Midbrain (tissue), 1 donor: ENCODE data around the gene YEATS2.
"Not testable (repeated sequence)": the region's sequence is repeated elsewhere in the genome, so short reads cannot be mapped to it uniquely, and the experiment has no call there.

Source experiments
- DNase-seq: peaks from one replicate; lab custom pipeline; 2025; lab: John Stamatoyannopoulos, UW

YEATS2 gene

GRCh38 chr3:183777016-183777618 lies 79.5 kb downstream of the YEATS2 start:
- DNase-seq: no peak

DNA sequence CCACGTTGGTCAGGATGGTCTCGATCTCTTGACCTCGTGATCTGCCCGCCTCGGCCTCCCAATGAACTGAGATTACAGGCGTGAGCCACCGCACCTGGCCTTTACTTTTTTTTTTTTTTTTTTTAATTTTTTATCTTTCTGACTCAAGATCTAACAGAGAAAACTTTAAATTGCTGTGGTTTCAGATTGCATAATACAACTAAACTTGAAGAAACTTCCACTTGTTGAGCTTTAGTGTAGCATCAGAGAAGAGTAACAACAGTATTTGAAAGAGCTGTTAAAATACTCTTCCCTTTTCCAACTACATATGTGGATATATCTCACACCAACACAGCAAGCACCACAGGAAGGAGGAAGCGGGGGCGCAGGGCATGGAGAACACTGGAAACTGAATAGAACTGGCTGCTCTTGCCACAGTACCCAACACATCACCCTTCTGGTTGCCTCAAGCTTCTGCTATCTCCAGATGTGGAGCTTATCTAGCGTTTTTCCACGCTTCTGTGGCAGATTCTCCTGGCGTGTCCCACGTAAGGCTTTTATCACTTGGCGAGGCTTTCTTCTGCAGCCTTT lies 82.4 kb downstream of the YEATS2 start:
- DNase-seq: no peak

- DNase-seq: no peak
Observed at GRCh38 chr3:183781246-183781645, 83.6 kb downstream of the YEATS2 start.

DNA sequence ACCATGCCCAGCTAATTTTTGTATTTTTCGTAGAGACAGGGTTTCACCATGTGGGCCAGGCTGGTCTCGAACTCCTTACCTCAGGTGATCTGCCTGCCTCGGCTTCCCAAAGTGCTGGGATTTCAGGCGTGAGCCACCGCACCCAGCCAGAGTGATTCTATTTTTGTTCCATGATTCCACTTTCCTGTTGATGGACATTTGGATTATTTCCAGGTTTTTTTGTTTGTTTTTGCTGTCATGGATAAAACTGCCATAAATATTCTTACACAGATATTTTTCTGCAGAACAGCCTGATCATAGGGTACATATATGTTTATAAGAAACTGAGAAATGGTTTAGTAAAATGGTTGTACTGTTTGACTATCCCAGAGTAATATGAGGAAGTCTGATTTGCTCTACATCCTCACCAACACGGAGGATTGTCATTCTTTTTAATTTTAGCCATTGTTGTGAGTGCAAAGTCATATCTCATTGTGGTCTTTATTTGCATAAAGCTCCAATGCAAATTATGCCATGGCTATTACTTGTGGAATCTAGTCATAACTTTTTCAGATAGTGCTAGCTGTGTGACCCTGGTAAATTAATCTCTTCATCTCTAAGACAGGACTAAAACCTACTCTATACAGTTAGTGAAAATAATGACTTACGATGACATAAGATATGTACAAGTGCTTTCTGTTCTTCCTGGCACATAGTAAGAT lies 85.1 kb downstream of the YEATS2 start:
- no peak for DNase-seq

DNA sequence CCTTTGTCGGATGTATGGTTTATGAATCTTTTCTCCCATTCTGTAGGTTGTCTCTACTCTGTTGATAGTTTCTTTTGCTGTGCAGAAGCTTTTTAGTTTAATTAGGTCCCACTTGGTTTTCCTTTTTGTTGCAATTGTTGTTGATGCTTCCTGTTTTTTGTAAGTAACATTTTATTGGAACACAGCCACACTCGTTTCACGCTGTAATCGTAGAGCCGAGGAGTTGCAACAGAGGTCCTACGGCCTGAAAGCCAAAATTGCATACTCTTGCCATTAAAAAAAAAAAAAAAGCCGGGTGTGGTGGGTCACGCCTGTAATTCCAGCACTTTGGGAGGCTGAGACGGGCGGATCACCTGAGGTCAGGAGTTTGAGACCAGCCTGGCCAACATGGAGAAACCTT lies 86.9 kb downstream of the YEATS2 start:
- not testable (repeated sequence) for DNase-seq

- DNase-seq: no peak
Observed at GRCh38 chr3:183789826-183790225, 92.2 kb downstream of the YEATS2 start.

DNA sequence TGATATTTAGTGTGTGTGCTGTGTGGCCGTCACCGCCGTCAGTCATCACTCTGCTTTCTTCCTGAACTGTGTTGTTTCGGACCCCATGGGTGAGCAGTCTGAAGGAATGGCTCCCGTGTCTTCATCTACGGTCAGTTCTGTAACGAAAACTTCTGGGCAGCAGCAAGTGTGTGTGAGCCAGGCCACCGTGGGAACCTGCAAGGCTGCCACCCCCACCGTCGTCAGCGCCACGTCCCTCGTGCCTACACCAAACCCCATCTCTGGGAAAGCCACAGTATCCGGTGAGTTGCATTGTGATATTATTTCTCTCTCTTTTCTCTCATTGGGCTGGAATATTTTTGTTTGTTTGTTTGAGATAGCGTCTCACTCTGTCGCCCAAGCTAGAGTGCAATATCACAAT lies 93.1 kb downstream of the YEATS2 start:
- no peak for DNase-seq

- no peak for DNase-seq
Observed at GRCh38 chr3:183792976-183793375, 95.4 kb downstream of the YEATS2 start.

GRCh38 chr3:183794452-183794851 lies 96.9 kb downstream of the YEATS2 start:
- no peak for DNase-seq

DNA sequence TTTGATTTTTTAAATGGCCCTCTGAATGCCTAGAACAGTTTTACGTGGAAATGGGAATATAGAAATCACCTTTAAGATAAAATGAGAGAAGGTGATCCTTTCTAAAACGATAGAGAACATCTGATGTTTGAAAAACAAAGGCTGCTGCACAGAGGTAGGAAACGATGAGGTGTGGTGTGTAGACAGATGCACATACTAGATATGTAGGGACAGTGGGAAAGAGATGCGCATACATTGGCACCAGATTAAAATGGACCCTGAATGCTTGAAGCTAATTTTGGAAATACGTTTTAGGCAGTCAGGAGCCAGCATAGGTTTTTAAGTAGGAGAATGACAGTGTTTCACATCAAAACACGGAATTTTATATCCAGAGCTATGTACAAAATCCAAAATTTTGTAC lies 98.8 kb downstream of the YEATS2 start:
- no peak for DNase-seq

- no peak for DNase-seq
Observed at GRCh38 chr3:183797996-183798395, 100.4 kb downstream of the YEATS2 start.

DNA sequence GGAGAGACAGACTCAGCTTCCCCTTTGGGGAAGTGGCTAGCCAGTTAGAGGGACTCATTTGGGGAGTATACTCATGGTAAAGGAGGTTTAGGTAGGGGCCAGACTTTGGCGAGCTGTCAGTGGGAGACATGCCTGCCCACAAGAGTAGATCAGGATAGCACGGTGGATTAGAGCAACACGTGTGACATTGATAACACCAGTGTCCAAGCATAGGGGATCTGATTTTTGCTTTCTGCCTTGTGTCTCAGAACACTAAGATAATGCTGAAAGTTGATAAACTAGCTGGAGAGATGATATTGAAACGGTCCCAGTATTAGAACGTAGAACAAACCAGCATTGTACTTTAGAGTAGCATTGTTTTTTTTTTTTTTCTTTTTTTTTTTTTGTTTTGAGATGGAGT lies 101.9 kb downstream of the YEATS2 start:
- peak; percentile 21 for DNase-seq

DNA sequence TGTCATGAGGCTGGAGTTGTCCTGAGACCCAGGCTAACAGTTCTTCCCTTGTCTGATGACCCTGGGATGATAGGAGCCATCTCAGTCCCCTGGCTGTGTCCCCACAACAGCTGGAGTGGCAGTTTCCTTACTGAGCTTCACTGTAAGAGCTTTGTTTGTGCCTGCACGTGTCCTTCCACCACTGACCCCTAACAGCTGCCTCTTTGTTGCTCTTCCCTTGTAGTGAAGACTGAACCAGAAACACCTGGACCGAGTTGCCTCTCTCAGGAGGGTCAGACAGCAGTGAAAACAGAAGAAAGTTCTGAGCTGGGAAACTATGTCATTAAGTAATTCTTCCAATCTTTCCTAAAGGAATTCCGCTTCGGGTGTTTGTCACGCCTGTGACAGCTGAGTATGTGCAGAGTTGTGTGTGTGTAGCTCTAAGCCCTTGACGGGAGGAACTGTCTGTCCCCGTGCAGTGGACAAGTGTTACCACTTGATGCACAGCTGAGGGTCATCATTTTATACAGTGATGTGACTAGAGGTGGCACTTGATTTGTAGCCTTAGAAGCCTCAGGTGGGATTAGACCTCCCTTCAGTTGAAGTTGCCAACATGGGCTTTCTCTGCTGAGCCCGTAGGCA lies 102.8 kb downstream of the YEATS2 start:
- peak; percentile 86 for DNase-seq

DNA sequence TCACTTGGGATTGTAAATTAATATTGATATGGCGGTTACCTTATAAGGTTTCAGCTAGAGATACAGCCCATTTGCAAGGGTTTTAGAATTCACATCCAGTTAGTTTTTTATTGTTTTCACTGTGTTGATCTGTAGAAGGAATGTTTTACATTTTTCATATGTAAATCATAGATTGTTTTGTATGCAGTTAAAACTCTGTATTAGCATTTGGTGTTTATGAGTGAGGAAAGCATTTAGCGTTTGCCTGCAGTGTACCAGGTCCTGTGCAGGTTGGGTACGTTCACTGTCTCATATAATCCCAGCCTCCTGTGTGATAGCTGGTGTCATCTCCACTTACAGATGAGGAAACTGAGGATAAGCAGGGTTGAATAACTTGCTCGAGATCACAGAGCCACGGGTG lies 104.0 kb downstream of the YEATS2 start:
- DNase-seq: no peak

DNA sequence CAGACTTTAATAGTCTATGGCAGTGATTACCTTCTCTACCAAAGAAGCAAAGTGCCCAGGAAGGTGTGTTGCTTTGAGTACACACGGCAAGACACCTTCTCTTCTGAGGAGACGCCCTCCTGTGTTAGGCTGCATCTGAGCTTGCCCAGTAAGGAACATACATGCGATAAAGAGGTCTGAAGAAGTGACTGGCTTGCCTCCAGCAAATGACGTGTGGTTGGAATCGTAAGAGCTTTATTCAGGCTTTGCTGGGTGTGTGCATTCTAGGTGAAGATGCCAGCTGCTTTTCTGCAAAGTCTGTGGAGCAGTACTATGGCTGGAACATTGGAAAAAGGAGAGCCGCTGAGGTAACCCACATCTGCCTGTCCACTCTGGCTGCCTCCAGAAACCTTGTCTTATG lies 105.4 kb downstream of the YEATS2 start:
- no peak for DNase-seq

GRCh38 chr3:183807209-183807728 lies 109.7 kb downstream of the YEATS2 start:
- DNase-seq: no peak

GRCh38 chr3:183807881-183808280 lies 110.3 kb downstream of the YEATS2 start:
- no peak for DNase-seq

DNA sequence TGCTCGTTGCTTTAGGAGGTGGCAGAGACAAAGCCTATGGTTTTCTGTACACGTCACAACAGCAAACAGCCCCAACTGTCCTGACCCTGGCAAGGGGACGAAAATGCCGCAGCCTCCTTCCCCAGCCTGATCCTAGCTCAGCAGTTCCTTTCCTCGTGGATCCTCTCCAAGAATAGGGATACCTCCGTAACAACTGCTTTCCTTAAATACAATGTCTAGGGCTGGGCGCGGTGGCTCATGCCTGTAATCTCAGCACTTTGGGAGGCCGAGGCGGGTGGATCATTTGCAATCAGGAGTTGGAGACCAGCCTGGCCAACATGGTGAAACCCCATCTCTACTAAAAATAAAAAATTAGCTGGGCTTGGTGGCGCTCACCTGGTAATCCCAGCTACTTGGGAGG lies 110.8 kb downstream of the YEATS2 start:
- DNase-seq: no peak

DNA sequence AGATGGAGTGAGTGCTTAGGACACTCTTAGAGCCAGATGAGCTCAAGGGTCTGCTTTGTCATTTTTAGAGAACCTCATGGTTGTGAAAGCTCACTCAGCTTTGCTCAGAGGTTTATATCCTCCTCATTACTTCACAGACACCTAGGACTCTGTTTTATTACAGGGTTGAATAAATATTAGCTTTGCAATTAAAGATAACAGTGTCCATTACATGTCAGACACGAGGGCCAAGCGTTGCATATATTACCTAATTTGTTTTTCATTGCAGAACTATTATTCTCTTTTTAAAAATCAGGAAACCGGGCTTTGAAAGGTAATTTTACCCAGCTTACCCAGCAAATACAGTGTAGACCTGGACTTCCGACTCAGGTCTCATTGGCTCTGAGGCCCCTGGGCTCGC lies 111.7 kb downstream of the YEATS2 start:
- DNase-seq: no peak

DNA sequence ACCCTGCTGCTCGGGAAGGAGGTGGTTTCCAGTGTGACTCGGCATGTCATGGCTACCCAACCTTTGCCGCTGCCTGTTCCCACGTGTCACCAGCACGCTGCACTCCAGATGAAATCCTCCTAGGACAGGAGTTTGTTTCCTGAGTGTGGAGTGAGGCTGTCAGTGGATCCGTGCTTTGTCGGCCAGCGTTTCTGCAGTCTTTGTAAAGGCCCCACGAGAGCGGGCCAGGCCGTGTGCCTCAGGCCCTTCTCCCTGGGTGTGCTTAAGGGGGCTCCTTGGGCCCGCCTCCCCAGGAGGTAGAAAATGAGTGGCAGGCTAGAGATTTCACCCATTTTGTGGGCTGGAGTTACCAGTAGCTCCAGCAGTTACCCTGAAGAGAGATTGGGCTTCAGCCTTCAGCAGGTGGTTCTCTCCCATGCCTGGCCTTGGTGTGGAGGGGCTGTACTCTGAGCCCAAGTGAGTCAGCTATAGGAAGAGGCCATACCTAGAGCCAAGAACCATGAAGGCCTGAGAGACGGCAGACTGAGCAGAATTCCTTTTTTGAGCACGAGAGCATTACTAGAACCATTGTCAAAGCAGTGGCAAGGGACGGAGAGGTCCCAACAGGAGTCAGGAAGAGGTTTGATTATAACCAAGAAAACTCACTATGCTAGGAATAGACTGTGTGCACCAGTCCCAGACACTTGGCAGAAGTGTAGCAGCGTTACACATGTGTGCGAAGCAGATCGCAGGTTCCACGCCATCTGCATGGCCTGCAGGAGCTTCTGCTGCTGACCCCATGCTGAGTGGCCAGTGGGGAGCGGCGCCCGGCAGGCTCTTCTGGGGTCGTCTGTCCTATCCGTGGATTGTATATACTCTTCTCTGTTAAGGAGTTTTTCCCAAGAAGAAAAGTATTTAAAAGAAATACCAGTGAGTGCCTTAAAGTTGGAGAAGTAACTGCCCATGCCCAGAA lies 113.3 kb downstream of the YEATS2 start:
- no peak for DNase-seq

DNA sequence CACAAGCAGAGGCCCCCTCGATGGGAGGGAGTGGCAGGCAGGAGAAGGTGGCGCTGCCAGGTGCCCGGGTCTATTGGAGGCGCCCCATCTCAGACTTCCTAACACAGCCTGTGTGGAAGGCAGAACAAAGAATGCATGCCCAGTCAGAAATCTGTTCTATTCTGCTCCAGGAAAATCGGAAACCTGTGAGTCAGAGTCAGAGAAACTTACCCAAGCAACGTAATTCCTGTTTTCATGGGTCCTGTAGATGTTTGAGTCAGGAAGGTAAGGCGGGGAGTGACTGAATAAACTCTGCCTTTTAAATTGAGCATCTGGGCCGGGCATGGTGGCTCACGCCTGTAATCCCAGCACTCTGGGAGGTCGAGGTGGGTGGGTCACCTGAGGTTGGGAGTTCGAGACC lies 114.0 kb downstream of the YEATS2 start:
- DNase-seq: no peak
